Measurements from ENCODE around the gene NR5A2.

Gene NR5A2

DNA sequence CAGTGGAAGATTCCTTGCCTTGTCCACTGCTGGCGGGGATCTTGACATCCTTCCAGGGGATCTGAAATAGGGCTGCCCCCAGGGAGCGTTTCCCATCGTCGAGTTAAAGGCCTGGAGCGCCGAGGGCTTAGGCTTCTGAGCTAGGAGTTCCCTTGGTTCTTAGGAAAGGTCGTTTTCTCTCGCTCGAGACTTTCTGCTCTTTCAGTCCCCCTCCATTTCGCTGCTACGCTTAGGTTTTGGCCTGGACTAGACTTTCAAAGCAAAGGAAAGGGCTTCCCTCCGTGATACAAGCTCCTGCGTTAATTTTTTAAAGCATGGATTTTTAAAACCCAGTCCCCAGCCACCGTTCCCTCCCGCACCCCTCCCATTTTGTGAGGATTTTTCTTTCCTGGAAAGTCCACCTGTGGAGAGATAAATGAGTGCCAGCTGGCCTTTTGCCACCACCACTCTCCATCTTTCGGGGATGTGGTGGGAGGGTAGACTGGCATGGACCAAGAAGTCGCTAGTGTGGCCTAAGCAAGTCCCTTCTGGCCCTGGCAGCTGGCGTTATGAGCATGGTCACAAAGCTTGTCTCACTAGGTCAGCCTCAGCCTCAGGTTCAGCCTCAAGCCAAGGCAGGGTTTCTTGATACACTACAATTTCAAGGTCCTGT, 9.2 kb downstream of the NR5A2 start:
- no peak for DNase-seq

DNA sequence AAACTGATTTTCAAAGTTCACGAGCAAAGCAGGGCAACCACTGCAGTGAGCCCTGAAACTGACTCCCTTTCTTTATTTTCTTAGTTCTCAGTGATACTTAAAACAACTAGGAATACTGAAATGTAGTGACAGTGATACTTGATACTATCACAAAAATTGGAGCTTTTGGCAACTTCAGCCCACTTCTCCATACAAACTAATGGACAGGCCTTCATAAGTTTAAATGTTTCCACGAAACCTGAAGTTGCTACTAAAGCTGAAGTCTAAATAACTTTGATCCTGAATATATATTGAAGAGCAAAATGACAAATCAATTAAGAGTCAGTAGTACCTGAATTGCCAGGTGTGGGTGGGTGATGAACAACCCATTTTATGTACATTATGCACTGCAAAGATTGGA, 10.0 kb downstream of the NR5A2 start:
- DNase-seq: no peak

DNA sequence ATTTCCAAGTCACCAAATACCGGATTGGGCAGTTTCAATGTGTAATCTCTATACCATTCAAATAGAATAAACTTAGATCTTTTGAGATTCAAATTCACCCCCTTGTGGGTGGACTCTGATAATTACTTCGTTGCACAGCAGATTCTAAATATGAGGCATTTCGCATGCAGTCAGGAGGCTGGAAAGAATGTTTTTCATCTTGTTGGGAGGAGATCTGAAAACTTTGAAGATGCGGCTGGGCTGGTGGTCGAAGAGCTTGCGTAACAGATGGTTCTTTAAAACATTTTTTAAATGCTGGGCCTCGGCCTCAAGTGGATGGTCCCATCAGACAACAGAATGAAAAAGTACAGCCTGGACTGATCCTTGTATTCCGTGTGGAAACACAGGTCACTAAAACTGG, 10.4 kb downstream of the NR5A2 start:
- no peak for DNase-seq

DNA sequence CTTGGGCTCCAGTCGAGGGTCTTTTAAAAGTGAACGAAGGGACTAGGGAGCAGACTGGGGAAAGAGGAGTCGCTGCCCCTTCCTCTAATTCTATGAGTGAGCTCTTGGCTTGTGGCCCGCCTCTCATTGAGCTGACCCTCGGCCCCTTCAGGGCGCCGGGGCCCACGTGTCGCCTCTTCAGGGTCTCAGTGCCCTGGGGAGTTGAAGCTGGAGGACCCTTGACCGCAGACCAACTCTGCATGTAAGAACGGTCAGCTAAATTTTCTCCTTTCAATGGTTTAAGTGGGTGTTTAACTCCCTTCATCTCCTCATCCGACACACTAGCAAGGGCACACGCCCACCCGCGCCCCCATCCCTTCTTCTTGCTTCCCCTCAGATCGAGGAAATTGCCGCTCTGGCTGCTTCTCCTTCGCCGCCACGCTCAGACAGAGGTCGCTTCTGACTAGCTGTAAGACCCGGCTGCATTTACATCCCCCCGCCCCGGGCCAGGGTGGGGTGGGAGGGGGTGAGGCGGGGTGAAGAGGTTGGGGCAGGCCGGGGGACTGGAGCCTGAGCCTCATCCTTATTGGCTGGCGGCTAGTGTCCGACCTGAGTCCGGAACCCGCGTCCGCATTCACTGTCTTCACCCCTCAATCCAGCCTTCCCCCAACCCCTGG, 10.9 kb downstream of the NR5A2 start:
- DNase-seq: no peak

DNA sequence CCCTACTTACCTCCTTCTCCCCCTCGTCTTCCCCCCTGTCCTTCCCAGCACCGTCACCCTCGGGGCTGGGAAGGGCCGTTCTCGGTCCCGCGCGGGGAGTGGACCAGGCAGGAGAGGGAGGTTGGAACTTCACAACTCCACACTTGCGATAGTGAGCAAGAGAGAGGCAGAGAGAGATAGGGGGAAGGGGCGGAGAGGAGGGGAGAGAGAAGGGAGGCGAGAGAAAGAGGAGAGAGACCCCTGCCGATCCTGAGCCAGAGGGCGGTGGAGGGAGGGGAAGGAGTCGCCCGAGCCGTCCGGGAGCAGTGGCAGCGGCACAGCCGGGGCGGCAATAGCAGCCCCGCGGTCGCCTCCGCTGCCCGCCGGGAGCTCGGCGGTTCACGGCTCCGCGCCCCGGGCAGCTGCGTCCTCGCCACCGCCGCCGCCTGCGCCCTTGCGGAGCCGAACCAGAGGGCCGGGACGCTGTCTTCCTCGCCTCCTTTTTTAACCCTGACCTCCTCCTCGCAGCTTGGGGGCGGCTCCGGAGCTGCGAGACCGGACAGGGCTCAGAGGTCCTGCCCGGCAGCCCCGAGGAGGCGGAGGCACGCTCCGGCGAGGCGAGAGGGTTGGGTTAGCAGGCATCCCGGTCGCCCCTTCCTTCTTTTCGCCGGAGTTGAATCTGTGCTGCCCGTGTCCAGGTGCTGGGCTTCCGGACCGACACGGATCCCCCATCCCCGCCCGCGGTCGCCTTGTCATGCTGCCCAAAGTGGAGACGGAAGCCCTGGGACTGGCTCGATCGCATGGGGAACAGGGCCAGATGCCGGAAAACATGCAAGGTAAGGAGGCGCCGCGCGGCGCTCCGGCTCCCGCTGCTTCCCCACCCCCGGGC, 11.7 kb downstream of the NR5A2 start:
- DNase-seq: peak; percentile 18

DNA sequence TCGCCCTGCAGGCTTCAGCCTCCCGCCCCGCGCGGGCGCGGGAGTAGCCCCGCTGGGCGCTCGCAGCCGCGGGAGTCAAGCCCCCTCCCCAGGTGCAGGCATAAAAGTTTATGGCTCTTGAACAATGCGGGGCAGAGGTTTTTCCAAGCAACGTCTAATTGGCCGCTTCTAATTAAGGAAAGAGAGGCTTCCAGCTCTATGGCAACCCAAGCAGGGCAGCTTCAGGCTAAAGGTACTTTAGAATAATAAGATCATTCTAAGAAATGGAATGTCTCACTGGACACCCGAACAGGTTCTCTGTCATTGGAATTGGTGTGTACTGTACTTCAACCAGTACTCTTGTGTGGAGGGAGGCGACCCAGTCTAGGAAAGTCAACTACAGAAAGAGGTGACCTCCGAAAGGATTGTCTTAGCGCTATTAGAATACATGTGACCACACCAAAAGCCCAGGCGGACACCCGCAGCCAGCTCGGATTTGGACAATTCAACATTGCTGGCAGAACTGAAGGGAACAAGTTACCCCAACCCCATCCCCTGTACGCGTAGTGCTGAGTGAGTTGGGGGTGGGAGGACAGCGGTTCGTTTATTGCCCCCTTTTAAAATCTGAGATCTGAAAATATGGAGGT, 12.5 kb downstream of the NR5A2 start:
- no peak for DNase-seq

DNA sequence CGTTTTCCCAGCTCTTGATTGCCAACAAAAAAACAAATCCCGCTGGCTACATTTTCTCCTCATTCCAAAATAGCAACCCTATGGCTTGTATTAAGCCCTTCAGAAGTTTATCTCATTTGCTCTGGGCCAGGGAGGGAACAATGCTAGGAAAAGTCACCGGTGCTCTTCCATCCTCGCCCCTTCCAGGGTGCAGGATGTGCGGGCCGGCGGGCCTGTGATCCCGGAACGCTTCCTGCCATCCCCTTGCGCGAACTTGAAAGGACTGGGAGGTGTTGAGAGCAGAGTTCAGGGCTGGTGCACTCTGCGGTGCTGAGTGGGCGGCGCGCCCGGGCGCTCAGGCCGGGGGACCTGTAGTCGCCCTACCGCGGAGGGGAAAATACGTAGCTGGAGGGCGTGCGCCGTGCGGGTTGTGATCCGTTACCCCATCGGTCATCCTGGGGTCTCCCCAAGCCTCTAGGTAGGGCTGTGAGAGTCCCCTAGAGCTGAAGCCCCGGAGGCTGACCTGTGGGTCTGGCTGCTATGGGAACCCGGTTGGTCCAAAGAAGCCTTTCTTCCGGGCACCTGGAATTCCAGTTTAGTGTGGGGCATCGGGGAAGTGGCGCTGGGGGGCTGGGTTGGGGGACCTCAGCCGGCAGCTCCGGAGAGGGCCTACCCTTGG, 13.1 kb downstream of the NR5A2 start:
- DNase-seq: no peak

DNA sequence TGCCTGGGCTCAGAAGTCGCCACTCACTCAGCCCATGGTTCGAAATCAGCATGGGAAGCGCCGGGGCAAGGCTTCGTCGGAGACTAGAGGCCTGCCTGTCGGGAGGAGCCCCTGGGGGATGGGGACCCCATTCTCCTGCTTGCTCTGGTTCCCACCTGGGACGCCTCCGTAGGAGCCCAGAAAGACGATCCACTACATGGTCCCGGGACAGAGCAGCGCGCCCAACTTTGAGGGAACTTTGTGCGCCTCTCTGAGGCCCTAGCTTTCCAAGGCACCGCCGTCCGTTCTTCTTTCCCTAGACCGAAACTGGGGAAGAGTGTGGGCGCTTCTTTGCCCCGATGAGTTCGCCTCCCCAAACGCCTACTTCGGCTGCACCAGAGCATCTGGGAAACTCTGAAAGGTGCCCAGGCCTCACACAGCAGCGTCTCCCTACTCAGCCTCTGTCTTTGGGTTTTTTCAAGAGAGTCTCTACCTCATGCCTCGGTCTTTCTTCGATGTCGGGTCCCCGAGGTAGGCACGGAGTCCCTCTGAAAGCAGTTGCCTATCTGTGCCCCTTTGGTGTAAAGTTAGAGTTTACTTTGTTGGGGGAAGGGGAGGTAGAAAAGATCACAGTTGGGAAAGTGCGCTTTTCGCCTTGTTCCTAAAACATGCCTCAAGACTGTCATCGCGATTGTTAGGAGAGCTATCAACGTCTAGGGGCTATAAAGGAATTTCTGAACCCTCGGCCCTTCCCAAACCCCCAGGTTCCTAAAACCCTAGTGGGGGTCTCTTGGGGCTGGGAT, 14.0 kb downstream of the NR5A2 start:
- DNase-seq: no peak

DNA sequence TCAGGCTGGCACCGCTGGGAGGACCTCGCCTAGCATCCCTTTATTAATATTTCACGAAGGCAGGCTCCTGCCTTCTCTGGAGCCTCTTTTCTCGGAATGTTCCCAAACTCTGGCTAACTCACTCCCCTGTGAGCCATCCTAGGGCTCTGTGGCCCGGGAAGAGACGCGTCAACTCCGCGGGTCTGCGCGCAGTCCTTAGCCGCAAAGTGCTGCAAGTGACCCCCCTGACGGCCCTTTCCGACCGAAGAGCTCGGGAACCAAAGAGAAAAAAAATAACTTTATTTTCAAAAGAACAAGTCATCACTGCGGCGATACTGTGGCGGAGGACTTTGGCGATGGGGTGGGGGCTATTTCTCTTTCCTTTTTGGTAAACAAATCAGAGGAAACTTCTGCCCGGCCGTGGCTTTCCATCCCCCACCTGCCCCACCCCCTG, 14.6 kb downstream of the NR5A2 start:
- no peak for DNase-seq

DNA sequence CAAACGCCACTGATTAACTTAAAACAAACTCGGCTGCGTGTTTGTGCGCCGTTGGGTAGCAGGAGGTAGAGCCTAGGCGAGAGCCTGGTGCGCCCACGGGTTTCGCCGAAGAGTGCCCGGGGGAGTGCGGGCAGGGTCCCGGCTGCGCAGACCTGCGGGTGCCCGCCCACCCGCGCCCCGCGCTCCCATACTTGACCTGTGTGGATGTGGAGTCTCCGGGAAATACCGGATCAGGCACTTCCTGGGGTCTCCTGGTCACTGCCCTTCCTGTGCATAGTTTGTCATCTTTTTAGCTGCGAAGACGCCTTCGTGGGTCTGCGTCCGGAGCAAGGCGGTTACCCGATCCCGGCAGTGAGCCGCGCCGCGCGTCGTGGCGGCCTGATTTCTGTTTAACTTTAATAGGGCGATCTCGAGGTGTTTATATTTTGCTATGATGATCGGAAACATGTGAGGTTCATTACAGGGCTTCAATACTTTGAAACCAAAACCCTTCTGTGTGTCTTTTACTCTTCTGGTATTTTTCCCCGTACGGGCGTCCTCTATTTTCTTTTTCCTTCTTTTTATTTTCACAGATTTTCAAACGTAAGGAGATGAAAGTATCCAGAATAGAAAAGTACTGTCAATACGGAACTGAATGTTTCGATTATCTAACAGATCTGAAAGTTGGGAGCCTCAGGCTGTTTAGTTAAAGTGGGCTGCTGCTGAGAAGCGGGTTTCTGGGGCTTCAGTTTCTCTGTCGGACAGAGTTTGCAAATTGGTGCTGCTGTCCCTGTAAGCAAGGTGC, 15.2 kb downstream of the NR5A2 start:
- no peak for DNase-seq

DNA sequence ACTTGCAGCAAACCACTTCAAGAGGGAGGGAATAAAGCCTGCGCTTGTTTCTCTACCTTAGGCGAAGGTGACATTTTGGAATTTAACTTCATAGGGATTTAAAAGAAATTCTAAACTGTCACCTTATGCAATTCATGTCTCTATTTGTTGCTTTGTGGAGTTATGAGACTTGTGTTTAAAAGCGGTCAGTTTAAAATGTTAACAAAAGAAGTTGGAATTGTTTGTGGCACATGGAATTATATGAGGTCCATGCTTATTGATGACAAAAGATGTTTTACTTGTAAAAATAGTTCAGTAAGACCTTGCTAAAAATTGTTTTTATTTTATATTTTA, 15.8 kb downstream of the NR5A2 start:
- DNase-seq: no peak

DNA sequence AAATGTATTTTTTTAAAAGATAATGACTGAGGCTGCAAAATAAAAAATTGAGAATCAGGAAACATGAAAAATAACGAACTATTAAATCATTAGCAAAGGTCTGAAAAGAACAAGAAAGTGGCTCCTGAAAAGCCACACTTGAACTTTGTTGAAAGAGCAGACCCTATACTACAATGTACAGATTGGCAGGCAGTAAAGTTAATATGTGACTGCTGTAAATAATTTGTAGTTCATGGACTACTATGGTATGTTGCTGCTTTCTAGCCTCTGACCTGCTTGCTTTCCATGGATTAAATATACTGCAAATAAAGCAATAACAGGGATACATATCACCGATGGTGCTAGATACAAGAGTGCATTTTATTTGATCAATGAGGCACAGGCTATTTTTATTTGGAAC, 18.6 kb downstream of the NR5A2 start:
- DNase-seq: no peak

DNA sequence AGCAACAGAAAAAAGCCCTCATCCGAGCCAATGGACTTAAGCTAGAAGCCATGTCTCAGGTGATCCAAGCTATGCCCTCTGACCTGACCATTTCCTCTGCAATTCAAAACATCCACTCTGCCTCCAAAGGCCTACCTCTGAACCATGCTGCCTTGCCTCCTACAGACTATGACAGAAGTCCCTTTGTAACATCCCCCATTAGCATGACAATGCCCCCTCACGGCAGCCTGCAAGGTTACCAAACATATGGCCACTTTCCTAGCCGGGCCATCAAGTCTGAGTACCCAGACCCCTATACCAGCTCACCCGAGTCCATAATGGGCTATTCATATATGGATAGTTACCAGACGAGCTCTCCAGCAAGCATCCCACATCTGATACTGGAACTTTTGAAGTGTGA, 20.7 kb downstream of the NR5A2 start:
- DNase-seq: no peak

DNA sequence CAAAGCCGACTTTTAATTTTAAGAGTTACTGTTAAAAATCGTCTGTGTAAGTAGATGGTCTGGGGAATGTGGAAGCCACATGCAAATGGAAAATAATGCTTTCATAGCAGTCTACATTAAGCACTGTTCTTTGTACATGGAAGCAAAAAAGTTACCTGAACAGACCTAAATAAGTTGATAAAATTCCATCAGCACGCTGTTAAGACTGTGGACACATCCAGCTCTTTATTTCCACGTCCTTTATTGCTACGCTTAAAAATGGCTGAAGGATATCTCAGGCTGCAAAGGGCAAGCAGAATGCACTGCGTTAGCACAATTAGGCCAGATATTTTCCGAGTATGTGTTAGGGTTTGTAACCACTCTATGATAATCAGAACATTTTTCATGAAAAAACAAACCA, 22.3 kb downstream of the NR5A2 start:
- no peak for DNase-seq

DNA sequence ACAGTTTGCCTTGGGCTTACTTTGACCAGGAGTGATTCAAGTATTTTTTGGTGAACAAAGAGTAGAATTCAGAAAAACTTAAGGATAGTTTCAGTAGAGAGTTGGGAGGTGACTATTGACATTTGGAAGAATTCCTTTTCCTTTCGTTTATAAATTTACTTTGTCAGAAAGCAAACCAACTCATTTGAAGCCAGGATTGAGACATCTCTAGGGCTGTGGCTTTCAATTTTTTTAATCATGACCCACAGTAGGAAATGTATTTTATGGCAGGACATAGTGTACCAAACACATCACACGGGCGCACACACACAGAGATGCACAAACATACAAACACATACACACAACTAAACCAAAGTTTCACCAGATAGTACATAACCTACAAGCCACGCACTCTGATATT, 24.1 kb downstream of the NR5A2 start:
- DNase-seq: no peak

DNA sequence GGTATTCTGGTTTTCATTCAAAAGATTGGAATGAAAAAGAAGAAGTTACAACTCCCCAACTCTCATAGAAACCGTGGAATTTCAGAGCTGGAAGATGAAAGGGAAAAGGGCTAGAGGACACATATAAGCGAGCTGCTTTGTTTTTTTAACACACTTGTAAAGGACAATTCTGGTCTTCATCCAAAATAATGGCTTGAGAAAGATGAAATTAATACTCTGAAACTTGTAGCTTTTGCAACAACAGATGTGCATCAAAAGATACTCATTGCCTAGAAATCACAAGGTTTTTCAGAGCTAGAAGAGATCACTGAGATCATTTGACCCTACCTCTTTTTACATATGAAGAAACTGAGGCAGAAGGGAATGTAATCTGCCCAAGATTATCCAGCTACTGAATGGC, 25.6 kb downstream of the NR5A2 start:
- no peak for DNase-seq

DNA sequence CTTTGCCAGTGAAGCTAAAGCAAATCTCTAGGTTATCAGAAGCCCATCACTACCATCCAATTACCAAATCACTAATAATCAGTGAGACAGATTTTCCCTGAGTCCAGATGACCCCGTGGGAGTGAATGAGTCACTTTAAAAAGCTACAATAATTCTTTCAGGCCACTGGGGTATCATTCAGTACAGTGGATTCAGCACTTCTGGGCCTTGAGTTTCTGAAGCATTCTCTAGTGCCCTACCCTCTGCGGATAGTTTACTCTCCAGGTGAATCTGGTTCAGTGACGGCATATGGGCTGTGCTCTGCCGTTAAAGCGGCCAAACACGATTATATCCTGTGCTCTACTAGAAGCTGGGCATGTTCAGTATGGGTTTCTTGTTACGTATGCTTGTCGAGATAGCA, 26.1 kb downstream of the NR5A2 start:
- DNase-seq: no peak

DNA sequence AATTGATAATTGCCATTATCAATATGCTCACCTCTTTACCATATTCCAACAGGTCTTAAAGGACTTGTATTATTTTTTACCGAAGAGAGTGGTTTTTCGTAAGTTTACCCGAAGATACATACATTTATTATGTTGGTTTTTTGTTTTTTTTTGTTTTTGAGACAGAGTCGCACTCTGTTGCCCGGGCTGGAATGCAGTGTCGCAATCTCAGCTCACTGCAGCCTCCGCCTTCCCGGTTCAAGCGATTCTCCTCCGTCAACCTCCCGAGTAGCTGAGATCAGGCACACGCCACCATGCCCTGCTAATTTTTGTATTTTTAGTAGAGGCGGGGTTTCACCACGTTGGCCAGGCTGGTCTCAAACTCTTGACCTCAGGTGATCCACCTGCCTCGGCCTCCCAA, 30.8 kb downstream of the NR5A2 start:
- no peak for DNase-seq

DNA sequence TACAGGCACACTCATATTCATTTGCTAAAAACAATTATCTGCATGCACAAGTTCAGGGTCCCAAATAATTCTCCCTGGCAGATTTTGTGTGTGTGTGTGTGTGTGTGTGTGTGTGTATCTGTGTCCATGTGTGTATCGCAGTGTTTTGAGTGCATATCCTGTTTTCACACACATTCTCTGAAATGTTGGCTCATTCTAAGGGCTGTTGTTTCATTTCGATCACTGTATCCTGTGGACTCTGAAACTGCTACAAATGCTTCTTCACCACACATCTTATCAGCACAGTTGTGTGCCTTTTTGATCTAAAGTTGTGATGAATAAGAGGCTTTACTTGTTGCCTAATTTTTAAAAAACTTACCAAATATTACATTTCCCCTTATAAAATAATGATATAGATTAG, 34.6 kb downstream of the NR5A2 start:
- DNase-seq: no peak

DNA sequence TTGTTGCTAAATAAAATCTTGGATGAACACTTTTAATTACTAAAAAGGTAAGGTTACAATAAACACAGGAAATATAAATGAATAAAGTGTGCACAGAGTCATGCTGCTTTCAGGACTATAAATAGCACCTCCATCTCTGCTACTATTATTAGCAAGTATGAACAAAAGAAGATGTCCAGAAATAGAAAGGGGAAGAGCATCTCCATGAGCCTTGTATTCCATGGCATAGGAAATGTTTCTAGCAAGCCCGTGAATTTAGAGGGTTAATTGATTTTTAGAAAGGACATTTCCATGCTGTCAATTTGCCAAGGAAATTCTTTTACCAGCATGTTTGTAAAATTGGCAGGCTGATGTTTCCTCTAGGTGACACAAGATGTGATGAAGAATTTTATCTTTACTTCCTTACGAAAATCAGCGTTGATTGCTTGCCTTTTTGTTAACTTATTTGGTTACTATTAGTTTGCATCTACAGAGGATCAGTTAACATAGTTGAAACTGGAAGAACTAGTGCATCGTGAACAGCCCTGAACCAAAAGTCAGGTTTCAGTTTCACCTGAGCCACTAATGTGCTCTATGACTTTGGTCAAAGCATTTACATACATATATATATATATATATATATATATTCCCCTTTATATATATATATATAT, 45.3 kb downstream of the NR5A2 start:
- no peak for DNase-seq

DNA sequence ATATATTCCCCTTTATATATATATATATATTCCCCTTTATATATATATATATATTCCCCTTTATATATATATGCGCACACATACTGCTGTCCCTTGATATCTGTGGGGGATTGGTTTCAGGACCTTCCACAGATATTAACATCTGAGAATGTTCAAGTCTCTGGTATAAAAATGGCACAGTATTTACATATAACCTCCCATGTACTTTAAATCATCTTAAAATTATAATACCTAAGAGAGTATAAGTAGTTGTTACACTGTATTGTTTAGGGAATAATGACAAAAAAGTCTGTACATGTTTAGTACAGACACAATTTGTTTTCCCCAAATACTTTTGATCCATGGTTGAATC, 45.8 kb downstream of the NR5A2 start:
- DNase-seq: no peak

Data from activated CD4-positive, alpha-beta T cell treated with anti-CD3 and anti-CD28 coated beads, Interleukin-2, amount 50 U/mL, for 16 hours (primary cell).